Upper lobe of left lung (tissue), 4 donors: ENCODE data around the gene XYLT1.

Experiments used
- EP300 ChIP-seq, 4 donors: sonication (generic); formaldehyde crosslinking; IDR thresholded peaks; one replicate each; pipeline ENCODE4 v1.5.1; 2017; ENCODE audit warnings: antibody characterized with exemption in 4 of 4, control low read depth in 2 of 4
- POLR2A ChIP-seq, 4 donors: fragments of 450-650 bp; IDR thresholded peaks; one replicate each; pipeline ENCODE4 v1.5.1; 2016 to 2017; ENCODE audit warnings: antibody characterized with exemption in 4 of 4, mild to moderate bottlenecking in 2 of 4
- POLR2AphosphoS5 ChIP-seq, 2 donors: sonication (generic); formaldehyde crosslinking; IDR thresholded peaks; one replicate each; pipeline ENCODE4 v1.5.1; 2017; ENCODE audit warnings: antibody characterized with exemption in 2 of 2
- TF ChIP-seq, protein P1 (sequence below), 6 experiments: fragments of 450-650 bp in 4 of 6; fragments of 200-600 bp in 2 of 6; sonication (generic) in 2 of 6; IDR thresholded peaks; one replicate each; pipeline ENCODE4 v1.5.1; 2016 to 2019; ENCODE audit warnings: antibody characterized with exemption in 6 of 6

DNA sequence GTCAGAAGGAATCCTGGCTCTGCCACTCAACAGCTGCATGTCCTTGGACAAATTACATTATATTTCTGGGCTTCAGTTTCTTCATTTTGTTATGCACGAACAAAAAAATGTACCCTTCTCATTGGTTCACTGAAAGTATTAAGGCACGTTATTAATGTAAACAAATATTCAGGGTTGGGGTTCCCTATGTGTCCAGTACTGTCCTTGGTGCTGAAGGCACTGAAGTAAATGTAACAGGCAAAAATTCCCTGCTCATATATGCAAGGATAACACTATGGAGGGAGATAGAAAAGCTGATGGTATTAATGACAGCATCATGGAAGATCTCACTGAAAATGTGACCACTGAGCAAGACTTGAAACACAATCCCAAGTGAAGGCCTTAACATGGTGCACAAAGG lies 386.6 kb downstream of the XYLT1 start:
- TF ChIP-seq, protein P1, sequence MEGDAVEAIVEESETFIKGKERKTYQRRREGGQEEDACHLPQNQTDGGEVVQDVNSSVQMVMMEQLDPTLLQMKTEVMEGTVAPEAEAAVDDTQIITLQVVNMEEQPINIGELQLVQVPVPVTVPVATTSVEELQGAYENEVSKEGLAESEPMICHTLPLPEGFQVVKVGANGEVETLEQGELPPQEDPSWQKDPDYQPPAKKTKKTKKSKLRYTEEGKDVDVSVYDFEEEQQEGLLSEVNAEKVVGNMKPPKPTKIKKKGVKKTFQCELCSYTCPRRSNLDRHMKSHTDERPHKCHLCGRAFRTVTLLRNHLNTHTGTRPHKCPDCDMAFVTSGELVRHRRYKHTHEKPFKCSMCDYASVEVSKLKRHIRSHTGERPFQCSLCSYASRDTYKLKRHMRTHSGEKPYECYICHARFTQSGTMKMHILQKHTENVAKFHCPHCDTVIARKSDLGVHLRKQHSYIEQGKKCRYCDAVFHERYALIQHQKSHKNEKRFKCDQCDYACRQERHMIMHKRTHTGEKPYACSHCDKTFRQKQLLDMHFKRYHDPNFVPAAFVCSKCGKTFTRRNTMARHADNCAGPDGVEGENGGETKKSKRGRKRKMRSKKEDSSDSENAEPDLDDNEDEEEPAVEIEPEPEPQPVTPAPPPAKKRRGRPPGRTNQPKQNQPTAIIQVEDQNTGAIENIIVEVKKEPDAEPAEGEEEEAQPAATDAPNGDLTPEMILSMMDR (IDR thresholded peaks at IDR 0.05) = no peak
- TF ChIP-seq POLR2A (IDR thresholded peaks at IDR 0.05) = no peak
- no peak for TF ChIP-seq POLR2AphosphoS5 (IDR thresholded peaks at IDR 0.05)
- no peak for TF ChIP-seq EP300 (IDR thresholded peaks at IDR 0.05)
